ENCODE measurements around the gene JUNB. TPM values are rescaled to one million over a fixed set of nuclear protein-coding genes. Genes with fewer than 3 reads are reported as not detected.

The JUNB gene
- total and polyA plus RNA-seq, 2 of the 13 experiments (the other 11 are each of a cell fraction or from before 2014, with no cell fraction given) = 7.7 to 8.2 TPM

GRCh38 chr19:12792051-12792852 is 966 bp downstream of the JUNB start (continued):
- TF ChIP-seq ZNF337 (CRISPR knock-in tag; IDR thresholded peaks at IDR 0.05; ENCODE audit: borderline replicate concordance, low read depth) (no peak), EED (CRISPR knock-in tag; IDR thresholded peaks at IDR 0.05) (peak; percentile 41; the same call in 1 of the 2 replicates), MED8 (CRISPR knock-in tag; IDR thresholded peaks at IDR 0.05; ENCODE audit: insufficient replicate concordance) (peak; percentile 54), SMAD3 (CRISPR knock-in tag; IDR thresholded peaks at IDR 0.05) (no peak), ZNF414 (CRISPR knock-in tag; IDR thresholded peaks at IDR 0.05) (no peak), ZNF234 (CRISPR knock-in tag; conservative IDR thresholded peaks at IDR 0.05) (no peak), ZNF121 (CRISPR knock-in tag; IDR thresholded peaks at IDR 0.05) (no peak), ZNF556 (CRISPR knock-in tag; IDR thresholded peaks at IDR 0.05; ENCODE audit: borderline replicate concordance) (no peak), ZFP36 (IDR thresholded peaks at IDR 0.05; ENCODE audit: borderline replicate concordance, low read depth, low read length, partially characterized antibody) (no peak), SP4 (CRISPR knock-in tag; IDR thresholded peaks at IDR 0.05) (peak; percentile 65; the same call in 1 of the 2 replicates), ETV5 (CRISPR knock-in tag; IDR thresholded peaks at IDR 0.05; ENCODE audit: borderline replicate concordance) (peak; percentile 84), NFE2 (CRISPR knock-in tag; IDR thresholded peaks at IDR 0.05) (no peak), HINFP (CRISPR knock-in tag; IDR thresholded peaks at IDR 0.05; ENCODE audit: low read depth) (0 out of 2 replicates have a peak, but pooled peaks have one; percentile 39), BRCA1 (CRISPR knock-in tag; IDR thresholded peaks at IDR 0.05) (no peak), YY1 (IDR thresholded peaks at IDR 0.05; ENCODE audit: insufficient read depth, insufficient replicate concordance, low read depth, low read length) (peak; percentile 74)
- TF ChIP-seq, protein P1, sequence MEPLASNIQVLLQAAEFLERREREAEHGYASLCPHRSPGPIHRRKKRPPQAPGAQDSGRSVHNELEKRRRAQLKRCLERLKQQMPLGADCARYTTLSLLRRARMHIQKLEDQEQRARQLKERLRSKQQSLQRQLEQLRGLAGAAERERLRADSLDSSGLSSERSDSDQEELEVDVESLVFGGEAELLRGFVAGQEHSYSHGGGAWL (CRISPR knock-in tag; IDR thresholded peaks at IDR 0.05) = peak; percentile 54; the same call in 1 of the 2 replicates
- TF ChIP-seq, protein P2, sequence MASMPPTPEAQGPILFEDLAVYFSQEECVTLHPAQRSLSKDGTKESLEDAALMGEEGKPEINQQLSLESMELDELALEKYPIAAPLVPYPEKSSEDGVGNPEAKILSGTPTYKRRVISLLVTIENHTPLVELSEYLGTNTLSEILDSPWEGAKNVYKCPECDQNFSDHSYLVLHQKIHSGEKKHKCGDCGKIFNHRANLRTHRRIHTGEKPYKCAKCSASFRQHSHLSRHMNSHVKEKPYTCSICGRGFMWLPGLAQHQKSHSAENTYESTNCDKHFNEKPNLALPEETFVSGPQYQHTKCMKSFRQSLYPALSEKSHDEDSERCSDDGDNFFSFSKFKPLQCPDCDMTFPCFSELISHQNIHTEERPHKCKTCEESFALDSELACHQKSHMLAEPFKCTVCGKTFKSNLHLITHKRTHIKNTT (CRISPR knock-in tag; IDR thresholded peaks at IDR 0.05) = no peak
- TF ChIP-seq, protein P3, sequence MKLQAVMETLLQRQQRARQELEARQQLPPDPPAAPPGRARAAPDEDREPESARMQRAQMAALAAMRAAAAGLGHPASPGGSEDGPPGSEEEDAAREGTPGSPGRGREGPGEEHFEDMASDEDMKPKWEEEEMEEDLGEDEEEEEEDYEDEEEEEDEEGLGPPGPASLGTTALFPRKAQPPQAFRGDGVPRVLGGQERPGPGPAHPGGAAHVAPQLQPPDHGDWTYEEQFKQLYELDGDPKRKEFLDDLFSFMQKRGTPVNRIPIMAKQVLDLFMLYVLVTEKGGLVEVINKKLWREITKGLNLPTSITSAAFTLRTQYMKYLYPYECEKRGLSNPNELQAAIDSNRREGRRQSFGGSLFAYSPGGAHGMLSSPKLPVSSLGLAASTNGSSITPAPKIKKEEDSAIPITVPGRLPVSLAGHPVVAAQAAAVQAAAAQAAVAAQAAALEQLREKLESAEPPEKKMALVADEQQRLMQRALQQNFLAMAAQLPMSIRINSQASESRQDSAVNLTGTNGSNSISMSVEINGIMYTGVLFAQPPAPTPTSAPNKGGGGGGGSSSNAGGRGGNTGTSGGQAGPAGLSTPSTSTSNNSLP (IDR thresholded peaks at IDR 0.05; ENCODE audit: low read depth, low read length) = no peak
- TF ChIP-seq, protein P4, sequence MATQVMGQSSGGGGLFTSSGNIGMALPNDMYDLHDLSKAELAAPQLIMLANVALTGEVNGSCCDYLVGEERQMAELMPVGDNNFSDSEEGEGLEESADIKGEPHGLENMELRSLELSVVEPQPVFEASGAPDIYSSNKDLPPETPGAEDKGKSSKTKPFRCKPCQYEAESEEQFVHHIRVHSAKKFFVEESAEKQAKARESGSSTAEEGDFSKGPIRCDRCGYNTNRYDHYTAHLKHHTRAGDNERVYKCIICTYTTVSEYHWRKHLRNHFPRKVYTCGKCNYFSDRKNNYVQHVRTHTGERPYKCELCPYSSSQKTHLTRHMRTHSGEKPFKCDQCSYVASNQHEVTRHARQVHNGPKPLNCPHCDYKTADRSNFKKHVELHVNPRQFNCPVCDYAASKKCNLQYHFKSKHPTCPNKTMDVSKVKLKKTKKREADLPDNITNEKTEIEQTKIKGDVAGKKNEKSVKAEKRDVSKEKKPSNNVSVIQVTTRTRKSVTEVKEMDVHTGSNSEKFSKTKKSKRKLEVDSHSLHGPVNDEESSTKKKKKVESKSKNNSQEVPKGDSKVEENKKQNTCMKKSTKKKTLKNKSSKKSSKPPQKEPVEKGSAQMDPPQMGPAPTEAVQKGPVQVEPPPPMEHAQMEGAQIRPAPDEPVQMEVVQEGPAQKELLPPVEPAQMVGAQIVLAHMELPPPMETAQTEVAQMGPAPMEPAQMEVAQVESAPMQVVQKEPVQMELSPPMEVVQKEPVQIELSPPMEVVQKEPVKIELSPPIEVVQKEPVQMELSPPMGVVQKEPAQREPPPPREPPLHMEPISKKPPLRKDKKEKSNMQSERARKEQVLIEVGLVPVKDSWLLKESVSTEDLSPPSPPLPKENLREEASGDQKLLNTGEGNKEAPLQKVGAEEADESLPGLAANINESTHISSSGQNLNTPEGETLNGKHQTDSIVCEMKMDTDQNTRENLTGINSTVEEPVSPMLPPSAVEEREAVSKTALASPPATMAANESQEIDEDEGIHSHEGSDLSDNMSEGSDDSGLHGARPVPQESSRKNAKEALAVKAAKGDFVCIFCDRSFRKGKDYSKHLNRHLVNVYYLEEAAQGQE (IDR thresholded peaks at IDR 0.05; ENCODE audit: borderline replicate concordance in 1 of 2, low read depth in 1 of 2, low read length in 2 of 2) = no peak

Measured in HepG2 (cell line).